Esophagus squamous epithelium (tissue), 5 donors: ENCODE measurements around the gene TET1. TPM values are rescaled to one million over a fixed set of nuclear protein-coding genes. Genes with fewer than 3 reads are reported as not detected.

Source experiments
- DNase-seq: peaks from one replicate; lab custom pipeline; 2025; lab: John Stamatoyannopoulos, UW
- H3K27ac ChIP-seq, 4 donors: fragments of 200-600 bp; sonication (generic); one replicate each; pipeline ENCODE4 v1.5.1; 2016 to 2019; ENCODE audit warnings: mild to moderate bottlenecking in 1 of 4
- H3K27me3 ChIP-seq, 4 donors: fragments of 200-600 bp; sonication (generic); 1 replicate in 3 of 4; 2 replicates in 1 of 4; pipeline versions ENCODE4 v1.5.1 to v1.6.0; 2017 to 2021; ENCODE audit warnings: antibody characterized with exemption in 1 of 4
- H3K36me3 ChIP-seq, 3 donors: fragments of 200-600 bp; sonication (generic); one replicate each; pipeline ENCODE4 v1.5.1; 2016 to 2019
- H3K4me1 ChIP-seq, 3 donors: fragments of 200-600 bp; sonication (generic); one replicate each; pipeline ENCODE4 v1.5.1; 2017 to 2019
- H3K4me3 ChIP-seq, 4 donors: fragments of 200-600 bp; sonication (generic); 1 replicate in 3 of 4; 2 replicates in 1 of 4; pipeline ENCODE4 v1.5.1; 2016 to 2019; ENCODE audit warnings: mild to moderate bottlenecking in 2 of 4, moderate library complexity in 1 of 4
- H3K9me3 ChIP-seq, 3 donors: fragments of 200-600 bp; sonication (generic); one replicate each; pipeline ENCODE4 v1.5.1; 2016 to 2019
- POLR2A ChIP-seq, 4 donors: fragments of 450-650 bp; IDR thresholded peaks; one replicate each; pipeline ENCODE4 v1.6.1; 2017; ENCODE audit warnings: antibody characterized with exemption in 4 of 4, mild to moderate bottlenecking in 4 of 4, moderate library complexity in 3 of 4
- WGBS, 2 donors: methylation state at CpG; one replicate each; pipeline ENCODE4 v1.1.5; 2018; 5-methylcytosine and 5-hydroxymethylcytosine counted together
- intact Hi-C: fragments of 100-400 bp; cut with DNase I; formaldehyde crosslinking; loops from one replicate; pipeline ENCODE4 v1.15.0; 2022
- total RNA-seq, 4 donors: library from RNA; depleted of rRNA; stranded (reverse); fragments of >200 nt; gene quantifications; one replicate each; pipeline ENCODE4 v1.1.0, GENCODE V29; 2016
- TF ChIP-seq, protein P1 (sequence below), 6 experiments: fragments of 450-650 bp in 4 of 6; fragments of 200-600 bp in 2 of 6; sonication (generic) in 2 of 6; IDR thresholded peaks; one replicate each; pipeline ENCODE4 v1.5.1; 2016 to 2019; ENCODE audit warnings: antibody characterized with exemption in 6 of 6, mild to moderate bottlenecking in 4 of 6, moderate library complexity in 4 of 6
- donor health status: DM: yes; HTN: yes; CAD: no.

TET1 gene
- total RNA-seq, 4 donors from 2014 or later: 0.15 to 2.9 (median 0.80) TPM

DNA sequence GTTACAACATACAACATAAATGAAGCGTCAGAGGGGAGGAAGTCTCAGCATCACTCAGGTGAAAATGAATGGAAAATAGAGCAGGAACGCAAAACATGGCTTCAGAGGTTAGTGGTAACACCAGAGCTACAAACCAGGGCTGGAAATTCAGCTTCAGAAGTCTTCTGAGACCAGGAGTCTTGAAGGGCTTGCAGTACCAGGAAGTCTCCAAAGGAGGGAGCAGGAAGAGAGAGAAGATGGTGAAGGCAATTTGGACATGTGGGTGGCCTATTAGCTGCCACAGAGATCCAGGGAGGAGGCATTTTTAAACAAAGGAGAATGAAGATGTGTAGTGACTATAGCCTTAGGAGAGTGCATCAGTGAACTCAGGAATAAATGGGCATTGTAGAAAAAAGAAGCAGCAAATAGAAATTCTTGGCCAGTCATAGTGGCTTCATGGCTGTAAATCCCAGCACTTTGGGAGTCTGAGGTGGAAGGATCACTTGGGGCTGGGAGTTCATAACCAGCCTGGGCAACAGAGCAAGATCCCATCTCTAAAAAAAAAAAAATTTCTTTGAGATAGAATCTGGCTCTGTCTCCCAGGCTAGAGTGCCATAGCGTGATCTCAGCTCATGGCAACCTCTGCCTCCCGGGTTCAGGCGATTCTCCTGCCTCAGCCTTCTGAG lies 9.3 kb upstream of the TET1 start:
- DNase-seq: no peak
- H3K36me3 ChIP-seq: no peaks in the 10 kb centered on the region
- H3K27me3 ChIP-seq: peaks cover 0 to 5% (median 0%) of the 10 kb centered on the region in 4 donors
- intact Hi-C loops: no loop called here
- no peak overlapping the region for H3K4me3 ChIP-seq
- no peaks in the 10 kb centered on the region for H3K4me1 ChIP-seq
- no peaks in the 10 kb centered on the region for H3K9me3 ChIP-seq
- WGBS, 2 donors: 68 to 75% methylated on average over 5 of the region's 5 CpGs
- TF ChIP-seq, protein P1, sequence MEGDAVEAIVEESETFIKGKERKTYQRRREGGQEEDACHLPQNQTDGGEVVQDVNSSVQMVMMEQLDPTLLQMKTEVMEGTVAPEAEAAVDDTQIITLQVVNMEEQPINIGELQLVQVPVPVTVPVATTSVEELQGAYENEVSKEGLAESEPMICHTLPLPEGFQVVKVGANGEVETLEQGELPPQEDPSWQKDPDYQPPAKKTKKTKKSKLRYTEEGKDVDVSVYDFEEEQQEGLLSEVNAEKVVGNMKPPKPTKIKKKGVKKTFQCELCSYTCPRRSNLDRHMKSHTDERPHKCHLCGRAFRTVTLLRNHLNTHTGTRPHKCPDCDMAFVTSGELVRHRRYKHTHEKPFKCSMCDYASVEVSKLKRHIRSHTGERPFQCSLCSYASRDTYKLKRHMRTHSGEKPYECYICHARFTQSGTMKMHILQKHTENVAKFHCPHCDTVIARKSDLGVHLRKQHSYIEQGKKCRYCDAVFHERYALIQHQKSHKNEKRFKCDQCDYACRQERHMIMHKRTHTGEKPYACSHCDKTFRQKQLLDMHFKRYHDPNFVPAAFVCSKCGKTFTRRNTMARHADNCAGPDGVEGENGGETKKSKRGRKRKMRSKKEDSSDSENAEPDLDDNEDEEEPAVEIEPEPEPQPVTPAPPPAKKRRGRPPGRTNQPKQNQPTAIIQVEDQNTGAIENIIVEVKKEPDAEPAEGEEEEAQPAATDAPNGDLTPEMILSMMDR (IDR thresholded peaks at IDR 0.05): peak; percentile 50 to 76 (median 67)
- no peak for TF ChIP-seq POLR2A (IDR thresholded peaks at IDR 0.05)
- H3K27ac ChIP-seq: no peak overlapping the region

DNA sequence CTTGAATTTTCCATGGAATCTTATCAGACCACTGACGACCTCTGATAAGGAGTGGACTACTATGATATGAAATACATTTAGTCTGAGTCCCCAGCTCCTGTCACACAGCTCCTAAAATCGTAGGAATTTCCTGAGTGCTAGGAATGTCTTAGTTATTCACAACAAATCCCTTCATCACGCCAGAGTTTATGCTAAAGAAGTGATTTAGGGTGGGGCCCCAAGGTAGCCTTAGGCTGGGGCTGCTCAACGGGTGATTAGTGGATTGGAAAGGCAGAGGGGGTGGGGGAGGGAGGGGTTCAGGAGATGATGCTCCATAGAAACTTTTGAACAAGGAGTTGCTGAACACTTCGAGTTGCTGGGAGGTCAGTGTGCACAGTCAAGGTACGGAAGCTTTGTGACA lies 7.0 kb upstream of the TET1 start:
- WGBS, 2 donors: 46 to 60% methylated on average over 6 of the region's 6 CpGs
- no peak for DNase-seq
- TF ChIP-seq, protein P1 (IDR thresholded peaks at IDR 0.05): no peak
- TF ChIP-seq POLR2A (IDR thresholded peaks at IDR 0.05): no peak
- Histone ChIP-seq H3K36me3 (no peaks in the 10 kb centered on the region), H3K9me3 (no peaks in the 10 kb centered on the region), H3K27ac (no peak overlapping the region), H3K4me3 (no peak overlapping the region), H3K27me3 (peaks cover 0 to 5% (median 0%) of the 10 kb centered on the region in 4 donors), H3K4me1 (no peaks in the 10 kb centered on the region)
- intact Hi-C loops: no loop called here

DNA sequence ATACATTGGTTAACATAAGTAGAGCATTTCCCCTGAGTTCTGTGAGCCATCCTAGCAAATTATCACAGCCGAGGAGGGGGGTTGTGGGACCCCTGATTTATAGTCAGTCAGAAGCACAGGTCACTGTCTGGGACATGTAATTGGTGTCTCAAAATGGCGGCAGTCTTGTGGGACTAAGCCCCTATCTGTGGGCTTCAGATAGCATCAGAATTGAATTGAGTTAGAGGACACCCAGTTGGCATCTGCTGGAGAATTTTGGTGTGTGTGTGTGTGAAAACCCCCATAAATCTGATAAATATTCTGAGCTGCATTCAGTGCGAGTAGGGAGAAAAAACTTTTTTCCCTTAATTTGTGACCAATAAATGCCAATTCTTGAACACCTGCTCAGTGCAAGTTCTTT lies 6.5 kb upstream of the TET1 start:
- no peak for TF ChIP-seq POLR2A (IDR thresholded peaks at IDR 0.05)
- TF ChIP-seq, protein P1 (IDR thresholded peaks at IDR 0.05): no peak
- intact Hi-C loops: no loop called here
- Histone ChIP-seq H3K27me3 (peaks cover 0 to 5% (median 0%) of the 10 kb centered on the region in 4 donors), H3K4me3 (no peak overlapping the region), H3K36me3 (no peaks in the 10 kb centered on the region), H3K9me3 (no peaks in the 10 kb centered on the region), H3K27ac (no peak overlapping the region), H3K4me1 (no peaks in the 10 kb centered on the region)
- 77 to 84% methylated on average over 2 to 3 of the region's 3 CpGs for WGBS, 2 donors
- no peak for DNase-seq

DNA sequence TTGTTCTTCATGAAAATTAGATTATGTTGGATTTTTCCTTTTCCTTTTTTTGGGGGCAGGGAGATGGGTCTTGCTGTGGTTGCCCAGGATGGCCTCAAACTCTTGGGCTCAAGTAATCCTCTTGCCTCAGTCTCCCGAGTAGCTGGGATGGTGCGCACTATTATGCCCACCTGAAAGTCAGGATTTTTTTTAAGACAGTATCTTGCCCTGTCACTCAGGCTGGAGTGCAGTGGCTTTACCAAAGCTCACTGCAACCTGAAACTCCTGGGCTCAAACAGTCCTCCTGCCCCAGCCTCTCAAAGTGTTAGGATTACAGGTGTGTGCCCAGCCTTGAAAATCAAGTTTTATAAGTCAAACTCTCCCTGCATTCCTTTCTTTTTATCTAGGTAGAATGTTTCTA lies 1.7 kb upstream of the TET1 start:
- H3K4me1 ChIP-seq: peaks cover 0 to 38% (median 7%) of the 10 kb centered on the region in 3 donors
- no peak overlapping the region for H3K4me3 ChIP-seq
- intact Hi-C loops: no loop called here
- H3K9me3 ChIP-seq: no peaks in the 10 kb centered on the region
- no peaks in the 10 kb centered on the region for H3K36me3 ChIP-seq
- H3K27ac ChIP-seq: no peak overlapping the region
- 92% methylated on average over 2 of the region's 2 CpGs for WGBS, 2 donors
- peaks cover 0 to 27% (median 0%) of the 10 kb centered on the region in 4 donors for H3K27me3 ChIP-seq
- no peak for TF ChIP-seq POLR2A (IDR thresholded peaks at IDR 0.05)
- TF ChIP-seq, protein P1 (IDR thresholded peaks at IDR 0.05): no peak
- DNase-seq: no peak

DNA sequence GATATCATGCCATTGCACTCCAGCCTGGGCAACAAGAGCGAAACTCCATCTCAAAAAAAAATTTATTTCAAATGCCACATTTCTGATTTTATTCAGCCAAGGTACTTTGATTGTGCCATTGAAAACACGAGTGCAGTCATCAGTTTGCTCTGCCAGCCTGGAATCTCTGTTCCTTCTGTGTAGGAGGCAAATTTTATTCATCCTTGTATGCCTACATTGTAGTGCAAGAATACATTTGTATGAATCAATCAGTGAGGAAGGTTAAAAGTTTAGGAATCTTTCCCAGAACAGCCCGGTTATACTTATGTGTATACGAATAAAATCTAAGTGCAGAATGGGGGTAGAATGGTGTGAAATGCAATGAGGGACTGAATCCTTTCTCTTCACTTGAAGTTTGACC lies 886 bp upstream of the TET1 start:
- Histone ChIP-seq H3K27me3 (peaks cover 0 to 27% (median 0%) of the 10 kb centered on the region in 4 donors), H3K4me1 (peaks cover 0 to 40% (median 7%) of the 10 kb centered on the region in 3 donors), H3K36me3 (no peaks in the 10 kb centered on the region), H3K27ac (no peak overlapping the region), H3K4me3 (no peak overlapping the region), H3K9me3 (no peaks in the 10 kb centered on the region)
- WGBS, 2 donors: 49 to 61% methylated on average over 3 to 4 of the region's 4 CpGs
- DNase-seq: no peak
- TF ChIP-seq POLR2A (IDR thresholded peaks at IDR 0.05): no peak
- TF ChIP-seq, protein P1 (IDR thresholded peaks at IDR 0.05): no peak
- intact Hi-C loops: no loop called here
